ENCODE measurements around the gene STK24. TPM values are rescaled to one million over a fixed set of nuclear protein-coding genes. Genes with fewer than 3 reads are reported as not detected.

The STK24 gene
- total RNA-seq, 1 donor = 82.2 TPM

GRCh38 chr13:98433654-98434053, 143.3 kb downstream of the STK24 start:
- Histone ChIP-seq H3K9me3 (ENCODE audit: low read depth, low read length) (no peaks in the 10 kb centered on the region), H4K20me1 (ENCODE audit: insufficient read depth, low read length) (no peaks in the 10 kb centered on the region), H3K27ac (ENCODE audit: low read depth, low read length) (no peak overlapping the region), H2AFZ (ENCODE audit: low read length) (no peak overlapping the region), H3K4me2 (ENCODE audit: insufficient read depth, low read length) (no peak overlapping the region), H3K27me3 (ENCODE audit: insufficient read depth, low read length) (no peaks in the 10 kb centered on the region), H3K4me1 (ENCODE audit: insufficient read depth, low read length) (no peaks in the 10 kb centered on the region), H3K79me2 (ENCODE audit: insufficient read depth, low read length) (no peaks in the 10 kb centered on the region), H3K4me3 (ENCODE audit: insufficient read depth, low read length) (no peak overlapping the region), H3K36me3 (ENCODE audit: insufficient read depth, low read length) (peaks cover 38% of the 10 kb centered on the region)
- TF ChIP-seq CTCF (IDR thresholded peaks at IDR 0.05; ENCODE audit: extremely low read depth, low read depth, low read length) = no peak
- peak; percentile 49 for DNase-seq (ENCODE audit: insufficient read length, low spot score, missing footprints)

- no peaks in the 10 kb centered on the region for H3K9me3 ChIP-seq (ENCODE audit: low read depth, low read length)
- no peak overlapping the region for H2AFZ ChIP-seq (ENCODE audit: low read length)
- no peak overlapping the region for H3K27ac ChIP-seq (ENCODE audit: low read depth, low read length)
- no peaks in the 10 kb centered on the region for H3K27me3 ChIP-seq (ENCODE audit: insufficient read depth, low read length)
- no peak overlapping the region for H3K4me3 ChIP-seq (ENCODE audit: insufficient read depth, low read length)
- H4K20me1 ChIP-seq (ENCODE audit: insufficient read depth, low read length) = no peaks in the 10 kb centered on the region
- peaks cover 35% of the 10 kb centered on the region for H3K36me3 ChIP-seq (ENCODE audit: insufficient read depth, low read length)
- no peak for TF ChIP-seq CTCF (IDR thresholded peaks at IDR 0.05; ENCODE audit: extremely low read depth, low read depth, low read length)
- H3K79me2 ChIP-seq (ENCODE audit: insufficient read depth, low read length) = no peaks in the 10 kb centered on the region
- H3K4me2 ChIP-seq (ENCODE audit: insufficient read depth, low read length) = no peak overlapping the region
- no peak for DNase-seq (ENCODE audit: insufficient read length, low spot score, missing footprints)
- H3K4me1 ChIP-seq (ENCODE audit: insufficient read depth, low read length) = no peaks in the 10 kb centered on the region
Measured at GRCh38 chr13:98432638-98433037, 144.3 kb downstream of the STK24 start.

GRCh38 chr13:98429977-98430736, 146.8 kb downstream of the STK24 start:
- Histone ChIP-seq H3K4me1 (ENCODE audit: insufficient read depth, low read length) (no peaks in the 10 kb centered on the region), H2AFZ (ENCODE audit: low read length) (no peak overlapping the region), H3K9me3 (ENCODE audit: low read depth, low read length) (no peaks in the 10 kb centered on the region), H3K27me3 (ENCODE audit: insufficient read depth, low read length) (no peaks in the 10 kb centered on the region), H3K4me3 (ENCODE audit: insufficient read depth, low read length) (no peak overlapping the region), H3K27ac (ENCODE audit: low read depth, low read length) (no peak overlapping the region), H4K20me1 (ENCODE audit: insufficient read depth, low read length) (no peaks in the 10 kb centered on the region), H3K36me3 (ENCODE audit: insufficient read depth, low read length) (peaks cover 24% of the 10 kb centered on the region), H3K79me2 (ENCODE audit: insufficient read depth, low read length) (no peaks in the 10 kb centered on the region), H3K4me2 (ENCODE audit: insufficient read depth, low read length) (no peak overlapping the region)
- peak; percentile 38 for DNase-seq (ENCODE audit: insufficient read length, low spot score, missing footprints)
- no peak for TF ChIP-seq CTCF (IDR thresholded peaks at IDR 0.05; ENCODE audit: extremely low read depth, low read depth, low read length)

GRCh38 chr13:98429531-98429930, 147.4 kb downstream of the STK24 start:
- Histone ChIP-seq H3K9me3 (ENCODE audit: low read depth, low read length) (no peaks in the 10 kb centered on the region), H3K79me2 (ENCODE audit: insufficient read depth, low read length) (no peaks in the 10 kb centered on the region), H3K27me3 (ENCODE audit: insufficient read depth, low read length) (no peaks in the 10 kb centered on the region), H2AFZ (ENCODE audit: low read length) (no peak overlapping the region), H3K36me3 (ENCODE audit: insufficient read depth, low read length) (peaks cover 27% of the 10 kb centered on the region), H3K4me3 (ENCODE audit: insufficient read depth, low read length) (no peak overlapping the region), H4K20me1 (ENCODE audit: insufficient read depth, low read length) (no peaks in the 10 kb centered on the region), H3K4me2 (ENCODE audit: insufficient read depth, low read length) (no peak overlapping the region), H3K4me1 (ENCODE audit: insufficient read depth, low read length) (no peaks in the 10 kb centered on the region), H3K27ac (ENCODE audit: low read depth, low read length) (no peak overlapping the region)
- no peak for TF ChIP-seq CTCF (IDR thresholded peaks at IDR 0.05; ENCODE audit: extremely low read depth, low read depth, low read length)
- DNase-seq (ENCODE audit: insufficient read length, low spot score, missing footprints) = no peak

Measured in osteoblast (primary cell).